NB4 (cell line): ENCODE data around the gene CUX1.

ENCODE experiments used
- DNase-seq: peaks from one replicate; pipeline ENCODE4 v3.0.0; 2010; ENCODE audit warnings: low read depth
- H3K4me3 ChIP-seq: one replicate; pipeline ENCODE4 v1.5.1; 2011; ENCODE audit warnings: mild to moderate bottlenecking, low read depth, low read length, moderate library complexity
- CTCF ChIP-seq: IDR thresholded peaks from one replicate; pipeline ENCODE4 v1.5.1; 2012; ENCODE audit warnings: low read depth, low read length
- MYC ChIP-seq: IDR thresholded peaks from 2 replicates; pipeline ENCODE4 v1.6.1; 2011; ENCODE audit warnings: low read depth, low read length
- POLR2A ChIP-seq: IDR thresholded peaks from 2 replicates; pipeline ENCODE4 v1.6.1; 2011; ENCODE audit warnings: mild to moderate bottlenecking; ENCODE audit not compliant: insufficient read length; ENCODE audit errors: extremely low read depth
- TF ChIP-seq, protein P1 (sequence below): IDR thresholded peaks from 2 replicates; pipeline ENCODE4 v1.6.1; 2011; ENCODE audit warnings: low read depth, low read length

CUX1 gene

GRCh38 chr7:101998029-101998905 is 180.8 kb downstream of the CUX1 start:
- no peak for DNase-seq
- no peak overlapping the region for H3K4me3 ChIP-seq
- TF ChIP-seq POLR2A (no peak), CTCF (no peak), MYC (no peak)
- TF ChIP-seq, protein P1, sequence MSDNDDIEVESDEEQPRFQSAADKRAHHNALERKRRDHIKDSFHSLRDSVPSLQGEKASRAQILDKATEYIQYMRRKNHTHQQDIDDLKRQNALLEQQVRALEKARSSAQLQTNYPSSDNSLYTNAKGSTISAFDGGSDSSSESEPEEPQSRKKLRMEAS: no peak

DNA sequence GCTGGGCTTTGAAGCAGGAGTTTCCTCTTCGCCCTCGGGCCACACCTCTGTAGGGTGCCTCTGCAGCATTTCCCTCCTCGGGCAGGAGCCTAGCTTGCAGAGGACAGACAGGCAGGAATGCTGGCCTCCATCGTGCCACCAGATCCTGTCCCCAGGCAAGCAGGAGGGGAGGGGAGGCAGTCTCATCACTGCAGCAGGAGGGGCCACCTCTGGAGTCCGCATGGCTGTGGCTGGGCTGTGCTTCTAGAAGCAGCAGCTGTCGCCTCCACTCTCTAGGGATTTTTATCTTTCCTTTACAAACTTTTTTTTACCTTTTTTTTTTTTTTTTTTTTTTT is 181.4 kb downstream of the CUX1 start:
- no peak overlapping the region for H3K4me3 ChIP-seq
- TF ChIP-seq CTCF: no peak
- TF ChIP-seq MYC: no peak
- TF ChIP-seq, protein P1: no peak
- TF ChIP-seq POLR2A: no peak
- DNase-seq: no peak

- TF ChIP-seq CTCF (no peak), POLR2A (no peak), MYC (no peak)
- TF ChIP-seq, protein P1: no peak
- no peak for DNase-seq
- no peak overlapping the region for H3K4me3 ChIP-seq
Observed at GRCh38 chr7:101999393-101999792, 182.0 kb downstream of the CUX1 start.

GRCh38 chr7:102000123-102000522 is 182.7 kb downstream of the CUX1 start:
- H3K4me3 ChIP-seq: no peak overlapping the region
- no peak for DNase-seq
- no peak for TF ChIP-seq POLR2A
- TF ChIP-seq, protein P1: no peak
- TF ChIP-seq CTCF: no peak
- TF ChIP-seq MYC: no peak

DNA sequence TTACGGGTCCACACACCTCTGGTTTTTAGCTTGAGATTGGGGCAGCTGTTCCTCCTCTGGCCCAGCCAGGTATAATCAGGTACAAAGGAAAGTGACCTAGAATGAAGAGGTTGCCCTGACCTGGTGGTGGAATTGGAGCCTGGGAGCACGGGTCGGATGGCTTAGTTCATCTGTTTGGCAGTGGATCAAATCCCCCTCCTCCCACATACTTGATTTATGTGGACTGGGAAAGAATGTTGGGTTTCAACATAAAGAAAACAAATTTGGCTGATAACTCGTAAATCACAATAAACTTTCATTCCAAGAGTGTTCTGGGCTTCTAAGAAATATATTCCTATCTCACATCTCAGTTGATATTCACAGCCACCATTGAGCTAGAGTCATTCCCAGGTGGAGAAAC is 186.8 kb downstream of the CUX1 start:
- H3K4me3 ChIP-seq: no peak overlapping the region
- no peak for TF ChIP-seq POLR2A
- TF ChIP-seq MYC: no peak
- TF ChIP-seq CTCF: no peak
- TF ChIP-seq, protein P1: no peak
- DNase-seq: no peak
